ENCODE data around the gene AKT3. TPM values are rescaled to one million over a fixed set of nuclear protein-coding genes. Genes with fewer than 3 reads are reported as not detected.

Gene AKT3
- total and polyA plus RNA-seq, 2 donors (not counting 1 experiment from before 2014, with no cell fraction given): 37.8 to 42.0 TPM

DNA sequence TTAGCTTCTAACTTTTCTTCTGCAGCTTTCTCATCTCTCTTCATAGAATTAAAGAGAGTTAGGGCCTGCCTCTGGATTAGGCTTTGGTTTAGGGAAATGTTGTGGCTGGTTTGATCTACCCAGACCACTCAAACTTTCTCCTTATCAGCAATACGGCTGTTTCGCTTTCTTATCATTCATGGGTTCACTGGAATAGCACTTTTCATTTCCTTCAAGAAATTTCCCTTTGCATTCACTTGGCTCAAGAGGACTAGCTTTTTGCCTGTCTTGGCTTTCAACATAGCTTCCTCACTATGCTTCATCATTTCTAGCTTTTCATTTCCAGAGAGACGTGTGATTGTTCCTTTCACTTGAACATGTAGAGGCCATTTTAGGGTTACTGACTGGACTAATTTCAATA is 59.6 kb downstream of the AKT3 start:
- Histone ChIP-seq H4K20me1 (ENCODE audit: control insufficient read depth, extremely low read depth, insufficient read depth, low read length) (no peaks in the 10 kb centered on the region), H3K9me3 (ENCODE audit: control insufficient read depth, insufficient read depth, low read depth, low read length) (no peaks in the 10 kb centered on the region), H2AFZ (ENCODE audit: low read length) (no peak overlapping the region), H3K36me3 (ENCODE audit: control insufficient read depth, insufficient read depth, low read length) (no peaks in the 10 kb centered on the region), H3K27me3 (ENCODE audit: control insufficient read depth, insufficient read depth, low read length) (no peaks in the 10 kb centered on the region), H3K4me3 (replicated peaks in 1 of 4; ENCODE audit: control extremely low read depth in 1 of 4, insufficient read depth in 1 of 4, low read depth in 3 of 4, low read length in 4 of 4) (no peak overlapping the region), H3K4me1 (ENCODE audit: control insufficient read depth, extremely low read depth, insufficient read depth, low read length) (peaks cover 3% of the 10 kb centered on the region), H3K27ac (ENCODE audit: insufficient read depth, low read length) (no peak overlapping the region), H3K4me2 (ENCODE audit: extremely low read depth, insufficient read depth, low read length) (no peak overlapping the region), H3K9ac (ENCODE audit: insufficient read depth, low read length) (no peak overlapping the region), H3K79me2 (ENCODE audit: control insufficient read depth, insufficient read depth, low read length) (no peaks in the 10 kb centered on the region)
- TF ChIP-seq EZH2 (IDR thresholded peaks at IDR 0.05; ENCODE audit: low read length, missing control alignments): no peak
- TF ChIP-seq, protein P1, sequence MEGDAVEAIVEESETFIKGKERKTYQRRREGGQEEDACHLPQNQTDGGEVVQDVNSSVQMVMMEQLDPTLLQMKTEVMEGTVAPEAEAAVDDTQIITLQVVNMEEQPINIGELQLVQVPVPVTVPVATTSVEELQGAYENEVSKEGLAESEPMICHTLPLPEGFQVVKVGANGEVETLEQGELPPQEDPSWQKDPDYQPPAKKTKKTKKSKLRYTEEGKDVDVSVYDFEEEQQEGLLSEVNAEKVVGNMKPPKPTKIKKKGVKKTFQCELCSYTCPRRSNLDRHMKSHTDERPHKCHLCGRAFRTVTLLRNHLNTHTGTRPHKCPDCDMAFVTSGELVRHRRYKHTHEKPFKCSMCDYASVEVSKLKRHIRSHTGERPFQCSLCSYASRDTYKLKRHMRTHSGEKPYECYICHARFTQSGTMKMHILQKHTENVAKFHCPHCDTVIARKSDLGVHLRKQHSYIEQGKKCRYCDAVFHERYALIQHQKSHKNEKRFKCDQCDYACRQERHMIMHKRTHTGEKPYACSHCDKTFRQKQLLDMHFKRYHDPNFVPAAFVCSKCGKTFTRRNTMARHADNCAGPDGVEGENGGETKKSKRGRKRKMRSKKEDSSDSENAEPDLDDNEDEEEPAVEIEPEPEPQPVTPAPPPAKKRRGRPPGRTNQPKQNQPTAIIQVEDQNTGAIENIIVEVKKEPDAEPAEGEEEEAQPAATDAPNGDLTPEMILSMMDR (conservative IDR thresholded peaks at IDR 0.05 in 1 of 2, IDR thresholded peaks at IDR 0.05 in 1 of 2; ENCODE audit: low read depth in 1 of 2, low read length in 2 of 2): no peak
- DNase-seq (ENCODE audit: low read depth in 2 of 2): no peak

DNA sequence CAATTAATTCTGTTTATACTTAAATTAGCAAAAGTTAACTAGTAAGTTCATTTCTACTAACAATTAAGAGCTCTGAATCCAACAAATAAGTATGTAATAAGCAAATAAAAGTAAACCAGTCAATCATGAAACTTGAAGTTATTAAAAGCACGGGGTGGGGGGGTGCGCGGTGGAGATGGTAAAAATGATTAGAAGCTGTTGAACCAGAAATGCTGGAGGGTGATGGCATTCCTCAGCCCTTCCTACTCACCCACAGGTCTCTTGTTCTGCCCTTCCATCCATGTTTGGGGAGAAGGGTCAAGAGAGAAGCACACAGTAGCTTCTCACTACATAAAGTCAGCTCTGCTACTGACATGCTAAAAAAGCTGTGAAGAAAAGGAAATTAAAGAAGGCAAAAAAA is 63.5 kb downstream of the AKT3 start:
- no peaks in the 10 kb centered on the region for H3K27me3 ChIP-seq (ENCODE audit: control insufficient read depth, insufficient read depth, low read length)
- no peak overlapping the region for H3K4me2 ChIP-seq (ENCODE audit: extremely low read depth, insufficient read depth, low read length)
- no peaks in the 10 kb centered on the region for H3K79me2 ChIP-seq (ENCODE audit: control insufficient read depth, insufficient read depth, low read length)
- TF ChIP-seq, protein P1 (conservative IDR thresholded peaks at IDR 0.05 in 1 of 2, IDR thresholded peaks at IDR 0.05 in 1 of 2; ENCODE audit: low read depth in 1 of 2, low read length in 2 of 2): no peak
- TF ChIP-seq EZH2 (IDR thresholded peaks at IDR 0.05; ENCODE audit: low read length, missing control alignments): no peak
- no peaks in the 10 kb centered on the region for H3K9me3 ChIP-seq (ENCODE audit: control insufficient read depth, insufficient read depth, low read depth, low read length)
- no peak for DNase-seq (ENCODE audit: low read depth in 2 of 2)
- no peaks in the 10 kb centered on the region for H4K20me1 ChIP-seq (ENCODE audit: control insufficient read depth, extremely low read depth, insufficient read depth, low read length)
- no peak overlapping the region for H3K4me3 ChIP-seq (replicated peaks in 1 of 4; ENCODE audit: control extremely low read depth in 1 of 4, insufficient read depth in 1 of 4, low read depth in 3 of 4, low read length in 4 of 4)
- no peak overlapping the region for H2AFZ ChIP-seq (ENCODE audit: low read length)
- no peak overlapping the region for H3K27ac ChIP-seq (ENCODE audit: insufficient read depth, low read length)
- peaks cover 3% of the 10 kb centered on the region for H3K4me1 ChIP-seq (ENCODE audit: control insufficient read depth, extremely low read depth, insufficient read depth, low read length)
- no peaks in the 10 kb centered on the region for H3K36me3 ChIP-seq (ENCODE audit: control insufficient read depth, insufficient read depth, low read length)
- no peak overlapping the region for H3K9ac ChIP-seq (ENCODE audit: insufficient read depth, low read length)

DNA sequence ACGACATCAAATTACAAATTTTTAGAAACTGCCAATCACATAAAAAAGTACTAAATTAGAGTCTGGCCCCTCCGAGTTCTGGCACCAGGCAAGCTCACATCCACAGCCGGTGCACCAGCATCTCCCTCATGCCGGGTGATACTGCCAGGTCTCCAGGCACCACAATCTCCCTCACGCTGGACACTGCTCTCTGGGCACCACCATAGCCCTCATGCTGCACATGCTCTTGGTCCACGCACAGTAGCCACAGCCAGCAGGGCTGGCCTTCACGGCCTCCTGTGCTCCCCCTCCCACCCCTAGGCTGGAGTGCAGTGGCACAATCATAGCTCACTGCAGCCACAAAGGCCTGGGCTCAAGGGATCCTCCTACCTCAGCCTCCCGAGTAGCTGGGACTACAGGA is 65.5 kb downstream of the AKT3 start:
- no peaks in the 10 kb centered on the region for H3K79me2 ChIP-seq (ENCODE audit: control insufficient read depth, insufficient read depth, low read length)
- no peaks in the 10 kb centered on the region for H3K9me3 ChIP-seq (ENCODE audit: control insufficient read depth, insufficient read depth, low read depth, low read length)
- no peak for TF ChIP-seq EZH2 (IDR thresholded peaks at IDR 0.05; ENCODE audit: low read length, missing control alignments)
- TF ChIP-seq, protein P1 (conservative IDR thresholded peaks at IDR 0.05 in 1 of 2, IDR thresholded peaks at IDR 0.05 in 1 of 2; ENCODE audit: low read depth in 1 of 2, low read length in 2 of 2): no peak
- H3K4me3 ChIP-seq (replicated peaks in 1 of 4; ENCODE audit: control extremely low read depth in 1 of 4, insufficient read depth in 1 of 4, low read depth in 3 of 4, low read length in 4 of 4): no peak overlapping the region
- no peak overlapping the region for H3K4me2 ChIP-seq (ENCODE audit: extremely low read depth, insufficient read depth, low read length)
- H4K20me1 ChIP-seq (ENCODE audit: control insufficient read depth, extremely low read depth, insufficient read depth, low read length): no peaks in the 10 kb centered on the region
- no peak for DNase-seq (ENCODE audit: low read depth in 2 of 2)
- H3K36me3 ChIP-seq (ENCODE audit: control insufficient read depth, insufficient read depth, low read length): no peaks in the 10 kb centered on the region
- H3K4me1 ChIP-seq (ENCODE audit: control insufficient read depth, extremely low read depth, insufficient read depth, low read length): peaks cover 3% of the 10 kb centered on the region
- no peak overlapping the region for H2AFZ ChIP-seq (ENCODE audit: low read length)
- H3K9ac ChIP-seq (ENCODE audit: insufficient read depth, low read length): no peak overlapping the region
- H3K27ac ChIP-seq (ENCODE audit: insufficient read depth, low read length): no peak overlapping the region
- no peaks in the 10 kb centered on the region for H3K27me3 ChIP-seq (ENCODE audit: control insufficient read depth, insufficient read depth, low read length)

Data from fibroblast of lung (primary cell).